WTC11 (cell line): ENCODE results near the gene SUGT1. TPM values are rescaled to one million over a fixed set of nuclear protein-coding genes. Genes with fewer than 3 reads are reported as not detected.

ENCODE experiments used
- ATAC-seq: fragments of 200-7000 bp; cut with Tn5 transposase; 2 replicates; pipeline ENCODE4 v1.10.0; 2021; ENCODE audit warnings: mild to moderate bottlenecking, moderate library complexity
- CTCF ChIA-PET: fragments of 300-600 bp; sonication (Branson Sonifier 250); formaldehyde crosslinking; loops from one replicate; lab custom pipeline; 2021; ENCODE audit warnings: antibody characterized with exemption; lab: Charles Lee
- POLR2A ChIA-PET: fragments of 350-600 bp; sonication (Branson Sonifier 250); formaldehyde crosslinking; loops from one replicate; lab custom pipeline; 2021; ENCODE audit warnings: antibody characterized with exemption; lab: Charles Lee
- DNase-seq: peaks from one replicate; pipeline ENCODE4 v3.0.0; 2021; ENCODE audit warnings: low spot score
- H3K27ac Mint-ChIP-seq: 2 replicates; pipeline ENCODE4 v1.8.0; 2021; ENCODE audit warnings: mixed read lengths
- H3K27me3 Mint-ChIP-seq: 2 replicates; pipeline ENCODE4 v1.8.0; 2021; ENCODE audit warnings: low read depth, mild to moderate bottlenecking, moderate library complexity, mixed read lengths
- H3K36me3 Mint-ChIP-seq: 2 replicates; pipeline ENCODE4 v1.8.0; 2021; ENCODE audit warnings: mixed read lengths
- H3K4me1 Mint-ChIP-seq: 2 replicates; pipeline ENCODE4 v1.8.0; 2022; ENCODE audit warnings: mixed read lengths
- H3K4me3 Mint-ChIP-seq: 2 replicates; pipeline ENCODE4 v1.8.0; 2021; ENCODE audit warnings: mild to moderate bottlenecking, moderate library complexity, mixed read lengths
- H3K9me3 Mint-ChIP-seq: 2 replicates; pipeline ENCODE4 v1.8.0; 2021; ENCODE audit warnings: mixed read lengths
- JUN ChIP-seq: sonication (generic); formaldehyde crosslinking; IDR thresholded peaks from 2 replicates; pipeline ENCODE4 v1.8.0; 2023; ENCODE audit warnings: mild to moderate bottlenecking, missing genetic modification reagents
- NFYB ChIP-seq: sonication (generic); formaldehyde crosslinking; conservative IDR thresholded peaks from 2 replicates; pipeline ENCODE4 v1.8.0; 2022; ENCODE audit warnings: low read depth, missing genetic modification reagents
- NR1H2 ChIP-seq: sonication (generic); formaldehyde crosslinking; IDR thresholded peaks from 2 replicates; pipeline ENCODE4 v1.9.0; 2021; ENCODE audit warnings: mild to moderate bottlenecking, moderate library complexity, missing genetic modification reagents
- NR2C2 ChIP-seq: sonication (generic); formaldehyde crosslinking; IDR thresholded peaks from 2 replicates; pipeline ENCODE4 v1.8.0; 2022; ENCODE audit warnings: mild to moderate bottlenecking, missing genetic modification reagents
- RELA ChIP-seq: sonication (generic); formaldehyde crosslinking; IDR thresholded peaks from 2 replicates; pipeline ENCODE4 v1.8.1; 2022; ENCODE audit warnings: missing genetic modification reagents, mild to moderate bottlenecking, borderline replicate concordance
- SOX15 ChIP-seq: fragments of 250-450 bp; sonication (Bioruptor Pico); IDR thresholded peaks from 2 replicates; pipeline ENCODE4 v1.9.0; 2021; ENCODE audit warnings: mild to moderate bottlenecking
- SP1 ChIP-seq: sonication (generic); formaldehyde crosslinking; conservative IDR thresholded peaks from 2 replicates; pipeline ENCODE4 v1.8.1; 2022; ENCODE audit warnings: missing genetic modification reagents
- TEAD4 ChIP-seq: sonication (generic); formaldehyde crosslinking; IDR thresholded peaks from 2 replicates; pipeline ENCODE4 v1.8.0; 2022; ENCODE audit warnings: mild to moderate bottlenecking, missing genetic modification reagents
- total RNA-seq: library from RNA; stranded (reverse); gene quantifications from 3 replicates; pipeline ENCODE4 v1.2.3, GENCODE V29; 2021
- TF ChIP-seq, protein P1 (sequence below): sonication (generic); formaldehyde crosslinking; IDR thresholded peaks from 2 replicates; pipeline ENCODE4 v1.8.1; 2023; ENCODE audit warnings: mild to moderate bottlenecking, missing genetic modification reagents, borderline replicate concordance
- TF ChIP-seq, protein P2 (sequence below): sonication (generic); formaldehyde crosslinking; IDR thresholded peaks from 2 replicates; pipeline ENCODE4 v1.8.1; 2022; ENCODE audit warnings: missing genetic modification reagents, borderline replicate concordance
- TF ChIP-seq, protein P3 (sequence below): sonication (generic); formaldehyde crosslinking; IDR thresholded peaks from 2 replicates; pipeline ENCODE4 v1.8.0; 2023; ENCODE audit warnings: missing genetic modification reagents, mild to moderate bottlenecking, borderline replicate concordance
- TF ChIP-seq, protein P4 (sequence below): sonication (generic); formaldehyde crosslinking; IDR thresholded peaks from 2 replicates; pipeline ENCODE4 v1.8.0; 2022; ENCODE audit warnings: missing genetic modification reagents
- TF ChIP-seq, protein P5 (sequence below): sonication (generic); formaldehyde crosslinking; conservative IDR thresholded peaks from 2 replicates; pipeline ENCODE4 v1.8.1; 2023; ENCODE audit warnings: mild to moderate bottlenecking, low read depth, missing genetic modification reagents, moderate library complexity
- TF ChIP-seq, protein P6 (sequence below): fragments of 250-450 bp; sonication (Bioruptor Pico); IDR thresholded peaks from 2 replicates; pipeline ENCODE4 v1.9.0; 2021; ENCODE audit warnings: moderate library complexity, mild to moderate bottlenecking, inconsistent platforms, borderline replicate concordance
- TF ChIP-seq, protein P7 (sequence below): sonication (generic); formaldehyde crosslinking; IDR thresholded peaks from 2 replicates; pipeline ENCODE4 v1.8.1; 2023; ENCODE audit warnings: mild to moderate bottlenecking, missing genetic modification reagents

The SUGT1 gene
- total RNA-seq, 1 experiment from 2014 or later = 76.3 TPM

DNA sequence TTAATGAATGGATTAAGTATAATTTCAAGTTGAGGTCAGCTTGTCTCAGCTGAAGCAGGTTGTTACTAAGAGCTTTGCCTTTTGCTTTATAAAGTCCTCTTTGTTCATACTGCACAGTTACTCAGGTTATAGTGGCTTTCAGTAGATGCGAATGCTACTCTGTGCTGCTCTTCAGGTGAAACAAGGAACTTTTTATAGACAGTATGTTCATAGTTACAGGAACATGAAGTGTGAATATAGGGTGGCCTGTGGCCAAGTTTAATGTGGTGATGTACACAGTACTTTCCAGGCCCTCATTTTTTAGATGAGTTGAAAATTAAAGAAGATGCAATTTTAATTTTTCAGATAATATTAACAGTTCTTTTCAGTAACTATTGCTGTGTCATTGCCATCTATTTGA lies 20.8 kb downstream of the SUGT1 start:
- Mint-ChIP-seq H3K4me3 (no peak overlapping the region), H3K27ac (no peak overlapping the region), H3K27me3 (no peaks in the 10 kb centered on the region), H3K36me3 (peaks cover 26% of the 10 kb centered on the region), H3K4me1 (no peaks in the 10 kb centered on the region), H3K9me3 (no peaks in the 10 kb centered on the region)
- ChIA-PET POLR2A (no interaction called here), CTCF (interaction anchor here (1.1 kb wide), 1 partner anchor 173 kb away, joined by 4 read pairs; no protein-coding TSS in a partner anchor)
- DNase-seq = no peak
- TF ChIP-seq, protein P1, sequence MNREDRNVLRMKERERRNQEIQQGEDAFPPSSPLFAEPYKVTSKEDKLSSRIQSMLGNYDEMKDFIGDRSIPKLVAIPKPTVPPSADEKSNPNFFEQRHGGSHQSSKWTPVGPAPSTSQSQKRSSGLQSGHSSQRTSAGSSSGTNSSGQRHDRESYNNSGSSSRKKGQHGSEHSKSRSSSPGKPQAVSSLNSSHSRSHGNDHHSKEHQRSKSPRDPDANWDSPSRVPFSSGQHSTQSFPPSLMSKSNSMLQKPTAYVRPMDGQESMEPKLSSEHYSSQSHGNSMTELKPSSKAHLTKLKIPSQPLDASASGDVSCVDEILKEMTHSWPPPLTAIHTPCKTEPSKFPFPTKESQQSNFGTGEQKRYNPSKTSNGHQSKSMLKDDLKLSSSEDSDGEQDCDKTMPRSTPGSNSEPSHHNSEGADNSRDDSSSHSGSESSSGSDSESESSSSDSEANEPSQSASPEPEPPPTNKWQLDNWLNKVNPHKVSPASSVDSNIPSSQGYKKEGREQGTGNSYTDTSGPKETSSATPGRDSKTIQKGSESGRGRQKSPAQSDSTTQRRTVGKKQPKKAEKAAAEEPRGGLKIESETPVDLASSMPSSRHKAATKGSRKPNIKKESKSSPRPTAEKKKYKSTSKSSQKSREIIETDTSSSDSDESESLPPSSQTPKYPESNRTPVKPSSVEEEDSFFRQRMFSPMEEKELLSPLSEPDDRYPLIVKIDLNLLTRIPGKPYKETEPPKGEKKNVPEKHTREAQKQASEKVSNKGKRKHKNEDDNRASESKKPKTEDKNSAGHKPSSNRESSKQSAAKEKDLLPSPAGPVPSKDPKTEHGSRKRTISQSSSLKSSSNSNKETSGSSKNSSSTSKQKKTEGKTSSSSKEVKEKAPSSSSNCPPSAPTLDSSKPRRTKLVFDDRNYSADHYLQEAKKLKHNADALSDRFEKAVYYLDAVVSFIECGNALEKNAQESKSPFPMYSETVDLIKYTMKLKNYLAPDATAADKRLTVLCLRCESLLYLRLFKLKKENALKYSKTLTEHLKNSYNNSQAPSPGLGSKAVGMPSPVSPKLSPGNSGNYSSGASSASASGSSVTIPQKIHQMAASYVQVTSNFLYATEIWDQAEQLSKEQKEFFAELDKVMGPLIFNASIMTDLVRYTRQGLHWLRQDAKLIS (CRISPR knock-in tag) = no peak
- TF ChIP-seq SP1 (CRISPR knock-in tag) (no peak), NFYB (CRISPR knock-in tag) (no peak), NR2C2 (CRISPR knock-in tag) (no peak), RELA (CRISPR knock-in tag) (no peak)
- TF ChIP-seq, all 79 proteins: peak for 0
- ATAC-seq = no peak

DNA sequence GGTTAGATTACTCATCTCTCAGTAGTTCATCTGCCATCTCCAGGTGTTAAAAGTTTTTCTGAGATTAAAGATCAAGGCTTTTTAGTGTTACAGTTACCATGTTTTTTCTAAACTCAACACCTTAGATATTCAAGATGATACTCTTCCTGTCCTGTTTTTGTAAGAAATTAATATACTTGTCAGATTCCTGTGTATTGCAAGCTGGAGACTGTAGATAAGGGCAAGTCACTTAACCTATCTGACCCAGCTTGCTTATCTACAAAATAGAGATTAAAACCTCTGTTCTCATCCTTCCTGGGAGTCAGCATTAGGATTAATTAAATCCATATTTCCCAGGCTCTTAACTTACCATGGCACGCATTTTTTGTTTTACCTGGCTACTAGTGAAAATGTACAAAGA lies 25.2 kb downstream of the SUGT1 start:
- Mint-ChIP-seq H3K36me3 (peaks cover 36% of the 10 kb centered on the region), H3K4me3 (no peak overlapping the region), H3K27ac (no peak overlapping the region; the same call in 1 of the 2 replicates), H3K27me3 (no peaks in the 10 kb centered on the region), H3K9me3 (no peaks in the 10 kb centered on the region), H3K4me1 (no peaks in the 10 kb centered on the region)
- DNase-seq = no peak
- ChIA-PET CTCF (interaction anchor here (1.0 kb wide), 1 partner anchor 13 kb away, joined by 4 read pairs; no protein-coding TSS in a partner anchor), POLR2A (no interaction called here)
- no peak for ATAC-seq
- TF ChIP-seq, protein P2, sequence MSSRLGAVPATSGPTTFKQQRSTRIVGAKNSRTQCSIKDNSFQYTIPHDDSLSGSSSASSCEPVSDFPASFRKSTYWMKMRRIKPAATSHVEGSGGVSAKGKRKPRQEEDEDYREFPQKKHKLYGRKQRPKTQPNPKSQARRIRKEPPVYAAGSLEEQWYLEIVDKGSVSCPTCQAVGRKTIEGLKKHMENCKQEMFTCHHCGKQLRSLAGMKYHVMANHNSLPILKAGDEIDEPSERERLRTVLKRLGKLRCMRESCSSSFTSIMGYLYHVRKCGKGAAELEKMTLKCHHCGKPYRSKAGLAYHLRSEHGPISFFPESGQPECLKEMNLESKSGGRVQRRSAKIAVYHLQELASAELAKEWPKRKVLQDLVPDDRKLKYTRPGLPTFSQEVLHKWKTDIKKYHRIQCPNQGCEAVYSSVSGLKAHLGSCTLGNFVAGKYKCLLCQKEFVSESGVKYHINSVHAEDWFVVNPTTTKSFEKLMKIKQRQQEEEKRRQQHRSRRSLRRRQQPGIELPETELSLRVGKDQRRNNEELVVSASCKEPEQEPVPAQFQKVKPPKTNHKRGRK = no peak
- TF ChIP-seq SOX15 (CRISPR knock-in tag) (no peak), TEAD4 (CRISPR knock-in tag) (no peak), SP1 (CRISPR knock-in tag) (no peak), NR1H2 (CRISPR knock-in tag) (no peak), JUN (CRISPR knock-in tag) (no peak)
- TF ChIP-seq, protein P3, sequence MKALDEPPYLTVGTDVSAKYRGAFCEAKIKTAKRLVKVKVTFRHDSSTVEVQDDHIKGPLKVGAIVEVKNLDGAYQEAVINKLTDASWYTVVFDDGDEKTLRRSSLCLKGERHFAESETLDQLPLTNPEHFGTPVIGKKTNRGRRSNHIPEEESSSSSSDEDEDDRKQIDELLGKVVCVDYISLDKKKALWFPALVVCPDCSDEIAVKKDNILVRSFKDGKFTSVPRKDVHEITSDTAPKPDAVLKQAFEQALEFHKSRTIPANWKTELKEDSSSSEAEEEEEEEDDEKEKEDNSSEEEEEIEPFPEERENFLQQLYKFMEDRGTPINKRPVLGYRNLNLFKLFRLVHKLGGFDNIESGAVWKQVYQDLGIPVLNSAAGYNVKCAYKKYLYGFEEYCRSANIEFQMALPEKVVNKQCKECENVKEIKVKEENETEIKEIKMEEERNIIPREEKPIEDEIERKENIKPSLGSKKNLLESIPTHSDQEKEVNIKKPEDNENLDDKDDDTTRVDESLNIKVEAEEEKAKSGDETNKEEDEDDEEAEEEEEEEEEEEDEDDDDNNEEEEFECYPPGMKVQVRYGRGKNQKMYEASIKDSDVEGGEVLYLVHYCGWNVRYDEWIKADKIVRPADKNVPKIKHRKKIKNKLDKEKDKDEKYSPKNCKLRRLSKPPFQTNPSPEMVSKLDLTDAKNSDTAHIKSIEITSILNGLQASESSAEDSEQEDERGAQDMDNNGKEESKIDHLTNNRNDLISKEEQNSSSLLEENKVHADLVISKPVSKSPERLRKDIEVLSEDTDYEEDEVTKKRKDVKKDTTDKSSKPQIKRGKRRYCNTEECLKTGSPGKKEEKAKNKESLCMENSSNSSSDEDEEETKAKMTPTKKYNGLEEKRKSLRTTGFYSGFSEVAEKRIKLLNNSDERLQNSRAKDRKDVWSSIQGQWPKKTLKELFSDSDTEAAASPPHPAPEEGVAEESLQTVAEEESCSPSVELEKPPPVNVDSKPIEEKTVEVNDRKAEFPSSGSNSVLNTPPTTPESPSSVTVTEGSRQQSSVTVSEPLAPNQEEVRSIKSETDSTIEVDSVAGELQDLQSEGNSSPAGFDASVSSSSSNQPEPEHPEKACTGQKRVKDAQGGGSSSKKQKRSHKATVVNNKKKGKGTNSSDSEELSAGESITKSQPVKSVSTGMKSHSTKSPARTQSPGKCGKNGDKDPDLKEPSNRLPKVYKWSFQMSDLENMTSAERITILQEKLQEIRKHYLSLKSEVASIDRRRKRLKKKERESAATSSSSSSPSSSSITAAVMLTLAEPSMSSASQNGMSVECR (CRISPR knock-in tag) = no peak
- TF ChIP-seq, protein P4, sequence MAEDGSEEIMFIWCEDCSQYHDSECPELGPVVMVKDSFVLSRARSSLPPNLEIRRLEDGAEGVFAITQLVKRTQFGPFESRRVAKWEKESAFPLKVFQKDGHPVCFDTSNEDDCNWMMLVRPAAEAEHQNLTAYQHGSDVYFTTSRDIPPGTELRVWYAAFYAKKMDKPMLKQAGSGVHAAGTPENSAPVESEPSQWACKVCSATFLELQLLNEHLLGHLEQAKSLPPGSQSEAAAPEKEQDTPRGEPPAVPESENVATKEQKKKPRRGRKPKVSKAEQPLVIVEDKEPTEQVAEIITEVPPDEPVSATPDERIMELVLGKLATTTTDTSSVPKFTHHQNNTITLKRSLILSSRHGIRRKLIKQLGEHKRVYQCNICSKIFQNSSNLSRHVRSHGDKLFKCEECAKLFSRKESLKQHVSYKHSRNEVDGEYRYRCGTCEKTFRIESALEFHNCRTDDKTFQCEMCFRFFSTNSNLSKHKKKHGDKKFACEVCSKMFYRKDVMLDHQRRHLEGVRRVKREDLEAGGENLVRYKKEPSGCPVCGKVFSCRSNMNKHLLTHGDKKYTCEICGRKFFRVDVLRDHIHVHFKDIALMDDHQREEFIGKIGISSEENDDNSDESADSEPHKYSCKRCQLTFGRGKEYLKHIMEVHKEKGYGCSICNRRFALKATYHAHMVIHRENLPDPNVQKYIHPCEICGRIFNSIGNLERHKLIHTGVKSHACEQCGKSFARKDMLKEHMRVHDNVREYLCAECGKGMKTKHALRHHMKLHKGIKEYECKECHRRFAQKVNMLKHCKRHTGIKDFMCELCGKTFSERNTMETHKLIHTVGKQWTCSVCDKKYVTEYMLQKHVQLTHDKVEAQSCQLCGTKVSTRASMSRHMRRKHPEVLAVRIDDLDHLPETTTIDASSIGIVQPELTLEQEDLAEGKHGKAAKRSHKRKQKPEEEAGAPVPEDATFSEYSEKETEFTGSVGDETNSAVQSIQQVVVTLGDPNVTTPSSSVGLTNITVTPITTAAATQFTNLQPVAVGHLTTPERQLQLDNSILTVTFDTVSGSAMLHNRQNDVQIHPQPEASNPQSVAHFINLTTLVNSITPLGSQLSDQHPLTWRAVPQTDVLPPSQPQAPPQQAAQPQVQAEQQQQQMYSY (CRISPR knock-in tag) = no peak
- TF ChIP-seq, protein P5, sequence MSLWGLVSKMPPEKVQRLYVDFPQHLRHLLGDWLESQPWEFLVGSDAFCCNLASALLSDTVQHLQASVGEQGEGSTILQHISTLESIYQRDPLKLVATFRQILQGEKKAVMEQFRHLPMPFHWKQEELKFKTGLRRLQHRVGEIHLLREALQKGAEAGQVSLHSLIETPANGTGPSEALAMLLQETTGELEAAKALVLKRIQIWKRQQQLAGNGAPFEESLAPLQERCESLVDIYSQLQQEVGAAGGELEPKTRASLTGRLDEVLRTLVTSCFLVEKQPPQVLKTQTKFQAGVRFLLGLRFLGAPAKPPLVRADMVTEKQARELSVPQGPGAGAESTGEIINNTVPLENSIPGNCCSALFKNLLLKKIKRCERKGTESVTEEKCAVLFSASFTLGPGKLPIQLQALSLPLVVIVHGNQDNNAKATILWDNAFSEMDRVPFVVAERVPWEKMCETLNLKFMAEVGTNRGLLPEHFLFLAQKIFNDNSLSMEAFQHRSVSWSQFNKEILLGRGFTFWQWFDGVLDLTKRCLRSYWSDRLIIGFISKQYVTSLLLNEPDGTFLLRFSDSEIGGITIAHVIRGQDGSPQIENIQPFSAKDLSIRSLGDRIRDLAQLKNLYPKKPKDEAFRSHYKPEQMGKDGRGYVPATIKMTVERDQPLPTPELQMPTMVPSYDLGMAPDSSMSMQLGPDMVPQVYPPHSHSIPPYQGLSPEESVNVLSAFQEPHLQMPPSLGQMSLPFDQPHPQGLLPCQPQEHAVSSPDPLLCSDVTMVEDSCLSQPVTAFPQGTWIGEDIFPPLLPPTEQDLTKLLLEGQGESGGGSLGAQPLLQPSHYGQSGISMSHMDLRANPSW (CRISPR knock-in tag) = no peak
- TF ChIP-seq, protein P6, sequence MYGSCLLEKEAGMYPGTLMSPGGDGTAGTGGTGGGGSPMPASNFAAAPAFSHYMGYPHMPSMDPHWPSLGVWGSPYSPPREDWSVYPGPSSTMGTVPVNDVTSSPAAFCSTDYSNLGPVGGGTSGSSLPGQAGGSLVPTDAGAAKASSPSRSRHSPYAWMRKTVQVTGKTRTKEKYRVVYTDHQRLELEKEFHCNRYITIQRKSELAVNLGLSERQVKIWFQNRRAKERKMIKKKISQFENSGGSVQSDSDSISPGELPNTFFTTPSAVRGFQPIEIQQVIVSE = no peak
- TF ChIP-seq, protein P7, sequence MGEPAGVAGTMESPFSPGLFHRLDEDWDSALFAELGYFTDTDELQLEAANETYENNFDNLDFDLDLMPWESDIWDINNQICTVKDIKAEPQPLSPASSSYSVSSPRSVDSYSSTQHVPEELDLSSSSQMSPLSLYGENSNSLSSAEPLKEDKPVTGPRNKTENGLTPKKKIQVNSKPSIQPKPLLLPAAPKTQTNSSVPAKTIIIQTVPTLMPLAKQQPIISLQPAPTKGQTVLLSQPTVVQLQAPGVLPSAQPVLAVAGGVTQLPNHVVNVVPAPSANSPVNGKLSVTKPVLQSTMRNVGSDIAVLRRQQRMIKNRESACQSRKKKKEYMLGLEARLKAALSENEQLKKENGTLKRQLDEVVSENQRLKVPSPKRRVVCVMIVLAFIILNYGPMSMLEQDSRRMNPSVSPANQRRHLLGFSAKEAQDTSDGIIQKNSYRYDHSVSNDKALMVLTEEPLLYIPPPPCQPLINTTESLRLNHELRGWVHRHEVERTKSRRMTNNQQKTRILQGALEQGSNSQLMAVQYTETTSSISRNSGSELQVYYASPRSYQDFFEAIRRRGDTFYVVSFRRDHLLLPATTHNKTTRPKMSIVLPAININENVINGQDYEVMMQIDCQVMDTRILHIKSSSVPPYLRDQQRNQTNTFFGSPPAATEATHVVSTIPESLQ (CRISPR knock-in tag) = no peak
